Endodermal cell (in vitro differentiated cells): ENCODE data around the gene MT2A. TPM values are rescaled to one million over a fixed set of nuclear protein-coding genes. Genes with fewer than 3 reads are reported as not detected.

Experiments
- DNase-seq: peaks from one replicate; pipeline ENCODE4 v3.0.0-alpha.2; 2017
- H3K27ac ChIP-seq: 2 replicates; pipeline ENCODE4 v1.5.1; 2013; ENCODE audit warnings: mild to moderate bottlenecking, low read depth, low read length, moderate library complexity
- H3K27me3 ChIP-seq: 2 replicates; pipeline ENCODE4 v1.6.1; 2013; ENCODE audit warnings: mild to moderate bottlenecking, low read length, moderate library complexity; ENCODE audit not compliant: insufficient read depth, control insufficient read depth, poor library complexity, severe bottlenecking
- H3K36me3 ChIP-seq: 2 replicates; pipeline ENCODE4 v1.7.0; 2013; ENCODE audit warnings: mild to moderate bottlenecking, low read length, moderate library complexity; ENCODE audit not compliant: control insufficient read depth, insufficient read depth
- H3K4me1 ChIP-seq: one replicate; pipeline ENCODE4 v1.7.0; 2013; ENCODE audit warnings: low read length; ENCODE audit not compliant: control insufficient read depth, insufficient read depth
- H3K4me3 ChIP-seq: 2 replicates; pipeline ENCODE4 v1.5.1; 2013; ENCODE audit warnings: mild to moderate bottlenecking, low read length, moderate library complexity
- H3K9ac ChIP-seq: 2 replicates; pipeline ENCODE4 v1.6.1; 2013; ENCODE audit warnings: mild to moderate bottlenecking, low read length, moderate library complexity; ENCODE audit not compliant: poor library complexity, severe bottlenecking; ENCODE audit errors: extremely low read depth
- H3K9me3 ChIP-seq: 2 replicates; pipeline ENCODE4 v1.6.1; 2013; ENCODE audit warnings: mild to moderate bottlenecking, low read length, moderate library complexity; ENCODE audit not compliant: control insufficient read depth
- H3K27ac Mint-ChIP-seq: 2 replicates; pipeline ENCODE4 v1.8.0; 2020; ENCODE audit warnings: mixed read lengths
- H3K27me3 Mint-ChIP-seq: 2 replicates; pipeline ENCODE4 v1.8.0; 2021; ENCODE audit warnings: mild to moderate bottlenecking, mixed read lengths; ENCODE audit not compliant: insufficient read depth
- H3K36me3 Mint-ChIP-seq: 2 replicates; pipeline ENCODE4 v1.8.0; 2020; ENCODE audit warnings: low read depth, mixed read lengths
- H3K4me1 Mint-ChIP-seq: 2 replicates; pipeline ENCODE4 v1.8.0; 2020; ENCODE audit warnings: mixed read lengths
- H3K4me3 Mint-ChIP-seq: 2 replicates; pipeline ENCODE4 v1.8.0; 2020; ENCODE audit warnings: mild to moderate bottlenecking, moderate library complexity, mixed read lengths
- H3K9me3 Mint-ChIP-seq: 2 replicates; pipeline ENCODE4 v1.8.0; 2020; ENCODE audit warnings: mild to moderate bottlenecking, mixed read lengths
- CTCF ChIP-seq: fragments of 200-600 bp; sonication (generic); conservative IDR thresholded peaks from 2 replicates; pipeline ENCODE4 v1.5.0; 2021; ENCODE audit warnings: antibody characterized with exemption, mild to moderate bottlenecking
- WGBS, 2 experiments: methylation state at CpG; one replicate each; pipeline versions ENCODE4 v1.1.5 to v1.1.7; 2013; ENCODE audit warnings: missing lambda C conversion rate in 2 of 2, mixed read lengths in 1 of 2; ENCODE audit not compliant: insufficient coverage in 1 of 2, insufficient read length in 1 of 2; 5-methylcytosine and 5-hydroxymethylcytosine counted together
- total RNA-seq, 2 donors: library from RNA; stranded (reverse); fragmentation: NEBNext Ultra II Directional in 1 of 2; extraction: Animal tissue kit (Norgen Biotek cat#: 25700) in 1 of 2; gene quantifications; 2 replicates in 1 of 2; 3 replicates in 1 of 2; pipeline ENCODE4 v1.2.1, GENCODE V29; 2021

The MT2A gene
- total RNA-seq, 2 donors from 2014 or later = 6.8 TPM; not detected in 1

- no peaks in the 10 kb centered on the region for H3K9me3 Mint-ChIP-seq
- H3K4me3 Mint-ChIP-seq = peak overlapping the region; percentile 50
- no peak overlapping the region for H3K27ac Mint-ChIP-seq
- no peak for DNase-seq
- no peak overlapping the region for H3K27ac ChIP-seq
- H3K36me3 Mint-ChIP-seq = no peaks in the 10 kb centered on the region
- no peaks in the 10 kb centered on the region for H3K36me3 ChIP-seq
- H3K4me3 ChIP-seq = peak overlapping the region; percentile 67
- WGBS, 2 experiments = 17 to 19% methylated on average over 2 to 6 of the region's 6 CpGs
- no peak for TF ChIP-seq CTCF
- H3K4me1 Mint-ChIP-seq = peaks cover 15% of the 10 kb centered on the region
- peaks cover 99% of the 10 kb centered on the region for H3K27me3 ChIP-seq
- H3K9me3 ChIP-seq = no peaks in the 10 kb centered on the region
- no peaks in the 10 kb centered on the region for H3K4me1 ChIP-seq
- H3K27me3 Mint-ChIP-seq = peaks cover 98% of the 10 kb centered on the region
- no peak overlapping the region for H3K9ac ChIP-seq
Observed at GRCh38 chr16:56632848-56633365, 24.5 kb downstream of the MT2A start.

GRCh38 chr16:56633535-56633934 is 25.2 kb downstream of the MT2A start:
- no peak overlapping the region for H3K4me3 Mint-ChIP-seq
- no peaks in the 10 kb centered on the region for H3K36me3 Mint-ChIP-seq
- peaks cover 100% of the 10 kb centered on the region for H3K27me3 ChIP-seq

GRCh38 chr16:56634715-56635440 is 26.5 kb downstream of the MT2A start:
- H3K4me3 ChIP-seq = peak overlapping the region; percentile 35
- no peaks in the 10 kb centered on the region for H3K4me1 ChIP-seq
- 3 to 5% methylated on average over 30 to 47 of the region's 47 CpGs for WGBS, 2 experiments
- peaks cover 100% of the 10 kb centered on the region for H3K27me3 ChIP-seq
- H3K9me3 ChIP-seq = no peaks in the 10 kb centered on the region
- H3K4me3 Mint-ChIP-seq = peak overlapping the region; percentile 43
- no peaks in the 10 kb centered on the region for H3K36me3 Mint-ChIP-seq
- no peak overlapping the region for H3K9ac ChIP-seq
- H3K4me1 Mint-ChIP-seq = peaks cover 18% of the 10 kb centered on the region
- peak; percentile 73 for DNase-seq
- H3K27ac Mint-ChIP-seq = no peak overlapping the region
- no peak for TF ChIP-seq CTCF
- H3K9me3 Mint-ChIP-seq = no peaks in the 10 kb centered on the region
- no peak overlapping the region for H3K27ac ChIP-seq
- peaks cover 100% of the 10 kb centered on the region for H3K27me3 Mint-ChIP-seq
- H3K36me3 ChIP-seq = no peaks in the 10 kb centered on the region

More at GRCh38 chr16:56633535-56633934, 25.2 kb downstream of the MT2A start:
- DNase-seq = no peak
- no peaks in the 10 kb centered on the region for H3K9me3 Mint-ChIP-seq
- H3K9ac ChIP-seq = no peak overlapping the region
- WGBS, 2 experiments = 47 to 67% methylated on average over 5 to 7 of the region's 7 CpGs
- no peak for TF ChIP-seq CTCF
- peaks cover 100% of the 10 kb centered on the region for H3K27me3 Mint-ChIP-seq
- no peaks in the 10 kb centered on the region for H3K36me3 ChIP-seq
- H3K9me3 ChIP-seq = no peaks in the 10 kb centered on the region
- peaks cover 18% of the 10 kb centered on the region for H3K4me1 Mint-ChIP-seq
- no peak overlapping the region for H3K27ac ChIP-seq
- H3K4me1 ChIP-seq = no peaks in the 10 kb centered on the region
- H3K4me3 ChIP-seq = no peak overlapping the region
- no peak overlapping the region for H3K27ac Mint-ChIP-seq
